MM.1S (cell line): ENCODE measurements around the gene RP2.

Experiments
- DNase-seq: peaks from one replicate; pipeline ENCODE4 v3.0.0-alpha.2; 2015
- H2AFZ ChIP-seq: fragments of 300-600 bp; sonication (generic); 2 replicates; pipeline ENCODE4 v1.6.0; 2016; ENCODE audit warnings: antibody characterized with exemption, low read length
- H3F3A ChIP-seq: fragments of 300-600 bp; sonication (generic); 2 replicates; pipeline ENCODE4 v1.6.1; 2016; ENCODE audit warnings: mild to moderate bottlenecking, antibody characterized with exemption, low read length, moderate library complexity, mixed read lengths; ENCODE audit not compliant: insufficient read depth
- H3K27ac ChIP-seq: fragments of 300-600 bp; sonication (generic); 2 replicates; pipeline ENCODE4 v1.5.1; 2016; ENCODE audit warnings: mild to moderate bottlenecking, low read length
- H3K27me3 ChIP-seq: fragments of 300-600 bp; sonication (generic); replicated peaks from 2 replicates; pipeline ENCODE4 v1.6.0; 2016; ENCODE audit warnings: low read length; ENCODE audit not compliant: insufficient read depth
- H3K36me3 ChIP-seq: fragments of 300-600 bp; sonication (generic); replicated peaks from 2 replicates; pipeline ENCODE4 v1.6.1; 2016; ENCODE audit warnings: mild to moderate bottlenecking, low read length, mixed read lengths; ENCODE audit not compliant: insufficient read depth
- H3K4me1 ChIP-seq: fragments of 300-600 bp; sonication (generic); 2 replicates; pipeline ENCODE4 v1.6.1; 2016; ENCODE audit warnings: low read length, mixed read lengths
- H3K4me2 ChIP-seq: fragments of 300-600 bp; sonication (generic); 2 replicates; pipeline ENCODE4 v1.6.0; 2016; ENCODE audit warnings: low read depth, low read length
- H3K4me3 ChIP-seq: fragments of 300-600 bp; sonication (generic); 2 replicates; pipeline ENCODE4 v1.5.1; 2016; ENCODE audit warnings: low read length, mixed read lengths
- H3K79me2 ChIP-seq: fragments of 300-600 bp; sonication (generic); 2 replicates; pipeline ENCODE4 v1.6.1; 2016; ENCODE audit warnings: mixed run types, low read length, mixed read lengths
- H3K9ac ChIP-seq: fragments of 300-600 bp; sonication (generic); 2 replicates; pipeline ENCODE4 v1.6.1; 2016; ENCODE audit warnings: low read length, mixed read lengths
- H3K9me2 ChIP-seq: fragments of 300-600 bp; sonication (generic); replicated peaks from 2 replicates; pipeline ENCODE4 v1.6.1; 2016; ENCODE audit warnings: mild to moderate bottlenecking, low read length, mixed read lengths; ENCODE audit not compliant: insufficient read depth
- H3K9me3 ChIP-seq: fragments of 300-600 bp; sonication (generic); replicated peaks from 2 replicates; pipeline ENCODE4 v1.6.1; 2016; ENCODE audit warnings: mild to moderate bottlenecking, low read length, mixed read lengths; ENCODE audit not compliant: insufficient read depth
- H4K20me1 ChIP-seq: fragments of 300-600 bp; sonication (generic); 2 replicates; pipeline ENCODE4 v1.6.1; 2016; ENCODE audit warnings: mild to moderate bottlenecking, low read length, moderate library complexity, mixed read lengths; ENCODE audit not compliant: insufficient read depth
- CTCF ChIP-seq: fragments of 300-600 bp; sonication (generic); IDR thresholded peaks from 2 replicates; pipeline ENCODE4 v1.5.1; 2016; ENCODE audit warnings: antibody characterized with exemption, low read length, mixed read lengths
- EZH2 ChIP-seq: fragments of 300-600 bp; sonication (generic); optimal IDR thresholded peaks from 2 replicates; pipeline ENCODE3; 2017; ENCODE audit warnings: low read depth, mild to moderate bottlenecking, antibody characterized with exemption, low read length, mixed read lengths
- EZH2phosphoT487 ChIP-seq: fragments of 300-600 bp; sonication (generic); IDR thresholded peaks from 2 replicates; pipeline ENCODE4 v1.6.1; 2018; ENCODE audit warnings: antibody characterized with exemption, low read length

Gene RP2

GRCh38 chrX:46916273-46916672 is 79.4 kb downstream of the RP2 start:
- Histone ChIP-seq H3K4me3 (no peak overlapping the region), H3K36me3 (no peaks in the 10 kb centered on the region), H3F3A (0 out of 2 replicates have a peak, but pooled peaks cover 3% of the 10 kb centered on the region), H3K9ac (no peak overlapping the region), H3K4me1 (no peaks in the 10 kb centered on the region), H3K9me3 (no peaks in the 10 kb centered on the region), H3K79me2 (peaks cover 9% of the 10 kb centered on the region), H3K27ac (no peak overlapping the region), H3K27me3 (no peaks in the 10 kb centered on the region), H3K9me2 (no peaks in the 10 kb centered on the region), H3K4me2 (no peak overlapping the region), H4K20me1 (no peaks in the 10 kb centered on the region), H2AFZ (no peak overlapping the region)
- TF ChIP-seq CTCF (no peak), EZH2 (no peak), EZH2phosphoT487 (no peak)
- no peak for DNase-seq

GRCh38 chrX:46917622-46918021 is 80.8 kb downstream of the RP2 start:
- Histone ChIP-seq H3K9me3 (no peaks in the 10 kb centered on the region), H3K27me3 (no peaks in the 10 kb centered on the region), H2AFZ (no peak overlapping the region), H3K9me2 (no peaks in the 10 kb centered on the region), H3K79me2 (peaks cover 9% of the 10 kb centered on the region), H3K9ac (no peak overlapping the region), H3K27ac (no peak overlapping the region), H3K4me2 (no peak overlapping the region), H3K4me1 (no peaks in the 10 kb centered on the region), H3K36me3 (no peaks in the 10 kb centered on the region), H3F3A (no peaks in the 10 kb centered on the region), H4K20me1 (no peaks in the 10 kb centered on the region), H3K4me3 (no peak overlapping the region)
- no peak for DNase-seq
- TF ChIP-seq EZH2phosphoT487 (no peak), CTCF (no peak), EZH2 (no peak)

GRCh38 chrX:46918434-46918833 is 81.6 kb downstream of the RP2 start:
- Histone ChIP-seq H3K79me2 (peaks cover 8% of the 10 kb centered on the region), H3K4me3 (no peak overlapping the region), H2AFZ (no peak overlapping the region), H3K9me2 (no peaks in the 10 kb centered on the region), H3K36me3 (no peaks in the 10 kb centered on the region), H3K4me1 (no peaks in the 10 kb centered on the region), H3K27me3 (no peaks in the 10 kb centered on the region), H3K27ac (no peak overlapping the region), H3K9me3 (no peaks in the 10 kb centered on the region), H4K20me1 (no peaks in the 10 kb centered on the region), H3K9ac (no peak overlapping the region), H3F3A (no peaks in the 10 kb centered on the region), H3K4me2 (no peak overlapping the region)
- TF ChIP-seq CTCF (no peak), EZH2phosphoT487 (no peak), EZH2 (no peak)
- DNase-seq: no peak
